Frontal cortex (tissue), 4 donors: ENCODE measurements around the gene MLN. TPM values are rescaled to one million over a fixed set of nuclear protein-coding genes. Genes with fewer than 3 reads are reported as not detected.
"Not testable (repeated sequence)": the region's sequence is repeated elsewhere in the genome, so short reads cannot be mapped to it uniquely, and the experiment has no call there.

ENCODE experiments used
- DNase-seq, 2 donors: peaks; one replicate each; pipeline ENCODE4 v3.0.0; 2012; ENCODE audit warnings: low spot score in 2 of 2
- FAIRE-seq: peaks from 2 replicates; lab custom pipeline; 2012; peaks lifted over from hg19 to GRCh38; lab: Jason Lieb, UNC
- total RNA-seq: library from RNA; depleted of rRNA; stranded (reverse); fragments of >200 nt; gene quantifications from one replicate; pipeline ENCODE4 v1.2.3, GENCODE V29; 2014
- donor health status: control.
- donor health status: control.
- donor health status: control.

Gene MLN
- total RNA-seq, 1 donor from 2014 or later: not detected

- FAIRE-seq (no peak), DNase-seq (no peak)
Observed at GRCh38 chr6:33836806-33837469, 33.1 kb upstream of the MLN start.

DNA sequence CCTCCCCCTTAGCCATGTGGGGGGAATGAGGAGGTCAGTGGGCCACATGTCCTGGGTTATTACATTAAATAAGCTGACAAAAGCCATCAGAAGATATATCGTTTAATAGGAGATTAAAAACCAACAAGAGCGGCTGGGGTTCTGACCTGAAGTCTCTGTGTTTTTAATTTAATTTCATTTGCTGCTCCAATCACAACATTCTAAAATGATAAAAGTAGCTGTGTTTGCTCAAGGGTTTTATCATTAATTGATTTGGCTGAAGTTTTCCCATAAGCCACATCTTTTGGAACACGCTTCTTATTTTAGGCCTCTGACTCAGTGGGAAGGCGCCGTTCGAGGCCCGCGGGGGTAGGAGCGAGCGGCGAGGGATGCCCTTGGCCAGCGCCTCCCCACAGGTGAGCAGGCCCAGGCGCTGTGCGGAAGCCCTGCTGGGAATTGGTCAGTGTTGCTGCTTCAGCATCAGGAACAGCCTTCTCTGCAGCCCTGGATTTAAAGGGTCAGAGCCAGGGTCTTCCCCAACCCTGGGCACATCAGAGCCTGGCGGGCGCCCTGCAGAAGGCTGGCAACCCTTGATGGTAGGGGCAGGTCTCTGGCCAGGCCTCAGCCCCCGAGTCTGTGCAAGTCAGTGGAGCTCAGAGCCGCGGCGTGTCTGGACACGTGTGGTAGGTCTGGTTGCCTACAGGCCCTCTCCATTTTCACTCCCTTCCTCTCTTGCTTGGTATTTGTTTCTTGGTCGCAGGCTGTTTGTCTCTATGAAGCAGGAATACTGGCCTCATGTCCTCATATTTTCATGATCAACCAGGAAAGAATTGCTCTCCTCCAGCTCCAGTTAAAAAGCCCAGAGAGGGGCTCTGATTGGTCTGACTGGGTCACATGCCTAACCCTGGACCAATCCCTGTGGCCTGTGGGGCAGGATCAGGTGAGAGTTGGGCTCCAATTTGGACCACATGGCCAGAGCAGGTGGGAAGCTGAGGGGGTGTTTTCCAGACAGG is 30.9 kb upstream of the MLN start:
- FAIRE-seq (no peak), DNase-seq (no peak)

GRCh38 chr6:33833599-33833998 is 29.8 kb upstream of the MLN start:
- FAIRE-seq (no peak), DNase-seq (no peak)

GRCh38 chr6:33832831-33833230 is 29.0 kb upstream of the MLN start:
- FAIRE-seq, DNase-seq: not testable (repeated sequence)

- not testable (repeated sequence) for DNase-seq, FAIRE-seq
Observed at GRCh38 chr6:33831725-33832124, 27.9 kb upstream of the MLN start.

DNA sequence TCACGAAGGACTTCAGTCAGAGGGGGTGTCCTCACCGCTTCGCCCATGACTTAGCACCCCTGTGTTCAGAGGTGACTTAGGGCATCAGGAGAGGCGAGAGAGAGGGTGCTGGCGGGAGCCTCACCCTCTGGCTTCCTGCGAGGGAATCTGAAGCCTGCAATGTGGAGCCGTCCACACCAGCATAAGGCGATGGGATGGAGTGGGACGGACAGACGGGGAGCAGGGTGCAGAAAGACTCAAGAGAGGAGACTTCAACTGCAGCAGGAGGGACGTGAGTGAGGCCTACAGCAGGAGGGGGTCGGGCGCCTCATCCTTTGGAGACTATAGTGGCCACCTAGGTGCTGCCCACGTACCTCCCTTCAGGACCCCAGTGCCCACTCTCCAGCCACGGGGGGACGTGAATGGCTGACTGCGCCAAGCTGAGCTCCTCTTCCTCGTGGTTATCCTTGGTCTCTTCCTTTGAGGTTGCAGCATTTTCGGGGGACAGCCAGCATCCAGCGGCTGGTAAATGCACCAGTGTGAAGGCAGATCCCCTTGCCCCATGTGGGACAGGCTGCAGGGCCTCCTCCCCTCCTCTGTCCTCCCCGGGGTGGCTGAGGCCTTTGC is 26.9 kb upstream of the MLN start:
- FAIRE-seq: no peak
- DNase-seq: no peak

DNA sequence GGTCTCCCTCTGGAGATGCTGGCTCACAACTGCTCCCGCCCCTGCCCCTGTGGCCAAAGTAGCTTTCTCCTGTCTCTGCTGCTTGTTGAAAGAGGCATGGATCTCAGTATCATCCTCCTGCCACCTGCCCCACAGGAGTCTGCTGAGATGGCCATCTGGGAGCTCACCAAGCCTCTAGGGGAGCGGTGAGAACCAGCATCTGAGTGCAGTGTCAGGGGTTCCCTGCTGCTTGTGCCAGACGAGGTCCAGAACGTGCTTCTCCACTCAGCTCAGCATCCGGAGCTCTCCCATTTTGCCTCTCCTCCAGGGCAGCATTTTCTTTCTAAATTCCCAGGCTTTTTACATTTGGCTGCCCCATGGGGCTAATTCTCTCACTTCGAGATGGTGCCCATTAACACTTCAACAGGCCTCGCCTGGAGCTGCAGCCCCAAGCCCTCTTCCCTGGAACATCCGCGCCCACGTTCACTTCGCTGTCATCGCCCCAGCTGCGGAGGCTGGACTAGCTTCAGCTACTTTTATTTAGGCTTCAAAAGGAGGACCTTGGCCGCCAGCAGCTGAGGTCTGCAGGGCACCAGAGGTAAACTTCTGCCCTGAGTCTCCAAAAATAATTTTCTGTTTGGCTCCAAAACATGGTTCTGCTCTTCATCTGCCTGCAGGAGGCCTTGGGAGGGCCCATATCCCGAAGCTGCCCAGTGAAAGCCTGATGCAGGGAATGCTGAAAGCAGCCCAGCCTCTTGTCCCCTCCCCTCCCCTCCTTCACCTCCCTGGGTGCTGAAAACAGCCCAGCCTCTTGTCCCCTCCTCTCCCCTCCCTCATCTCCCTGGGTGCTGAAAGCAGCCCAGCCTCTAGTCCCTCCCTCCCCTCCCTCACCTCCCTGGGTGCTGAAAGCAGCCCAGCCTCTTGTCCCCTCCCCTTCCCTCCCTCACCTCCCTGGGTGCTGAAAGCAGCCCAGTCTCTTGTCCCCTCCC is 25.2 kb upstream of the MLN start:
- DNase-seq (no peak), FAIRE-seq (no peak)

DNA sequence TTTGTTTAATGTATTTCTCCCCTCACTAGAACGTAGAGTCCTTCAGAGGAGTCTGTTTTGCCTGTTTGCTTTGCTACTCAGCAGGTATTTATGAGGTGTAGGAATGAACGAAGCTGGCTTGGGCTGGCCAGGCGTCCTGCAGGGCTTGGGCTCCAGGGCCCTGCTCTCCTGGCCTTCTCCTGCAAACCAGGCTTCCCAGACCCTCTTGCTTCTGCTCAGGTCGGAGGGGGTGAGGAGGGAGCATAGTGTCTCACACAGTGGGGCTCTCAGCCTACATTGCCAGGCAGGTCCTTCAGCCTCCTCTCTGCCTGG is 24.6 kb upstream of the MLN start:
- no peak for FAIRE-seq

DNA sequence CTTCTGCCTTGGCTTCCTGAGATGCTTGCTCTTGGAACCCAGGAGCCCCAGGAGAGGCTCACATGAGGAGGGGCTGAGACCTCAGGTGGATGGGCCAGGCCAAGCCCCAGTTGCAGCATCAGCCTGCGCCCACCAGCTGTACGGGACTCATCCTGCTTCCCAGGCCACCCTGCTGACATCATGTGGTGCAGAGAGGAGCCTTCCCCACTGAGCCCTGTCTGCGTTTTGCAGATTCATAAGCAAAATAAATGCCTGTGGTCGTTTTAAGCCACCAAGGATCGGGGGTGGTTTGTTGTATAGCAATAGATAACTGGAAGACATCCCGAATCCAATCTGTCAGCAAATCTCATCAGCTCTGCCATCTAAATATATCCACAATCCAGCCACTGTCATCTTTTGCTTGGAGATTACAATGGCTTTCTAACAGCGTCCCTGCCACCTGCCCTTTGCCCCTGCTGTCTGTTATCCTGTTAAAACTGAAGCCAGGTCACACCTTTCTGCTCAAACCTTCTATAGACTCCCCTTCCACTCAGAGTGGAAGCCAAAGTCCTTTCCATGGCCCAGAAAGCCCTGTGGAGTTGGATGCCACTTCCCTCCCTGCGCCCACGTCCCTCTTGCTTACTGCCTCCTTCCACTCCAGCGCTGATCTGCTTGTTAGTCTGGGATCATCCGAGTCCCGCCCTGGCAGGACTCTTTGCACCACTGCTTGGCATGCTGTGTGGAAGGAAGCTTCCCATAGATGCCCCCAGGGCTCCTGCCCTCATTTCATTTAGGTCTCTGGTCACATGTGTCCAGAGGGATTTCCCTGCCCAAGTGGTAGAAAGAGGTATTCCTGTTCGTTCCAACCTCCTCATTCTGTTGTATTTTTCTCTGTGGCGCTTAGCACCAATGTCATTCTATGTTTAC is 24.0 kb upstream of the MLN start:
- FAIRE-seq (no peak), DNase-seq (no peak)

More for the DNA sequence above, 24.6 kb upstream of the MLN start:
- DNase-seq: no peak

DNA sequence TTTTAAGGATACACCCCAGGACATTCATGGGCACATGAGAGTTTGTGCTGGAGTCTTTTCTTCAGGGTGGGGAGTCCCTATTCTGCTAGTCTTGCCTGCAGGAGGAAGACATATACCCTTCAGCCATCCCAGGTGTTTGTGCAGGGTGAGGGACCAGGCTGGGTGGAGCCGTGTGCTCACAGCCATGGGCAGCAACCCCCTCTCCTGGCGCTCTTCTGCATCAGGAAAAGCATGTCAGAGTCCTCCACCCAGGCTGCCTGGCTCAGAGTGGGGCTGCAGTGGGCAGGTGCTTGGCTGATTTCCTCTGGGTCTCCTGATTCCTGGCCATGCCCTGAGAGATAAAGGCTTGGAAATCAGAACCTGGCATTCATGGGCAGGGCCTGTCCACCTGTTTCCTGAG is 22.7 kb upstream of the MLN start:
- DNase-seq (no peak), FAIRE-seq (no peak)

GRCh38 chr6:33824461-33825154 is 20.8 kb upstream of the MLN start:
- FAIRE-seq (no peak), DNase-seq (no peak)

- FAIRE-seq (no peak), DNase-seq (no peak)
Observed at GRCh38 chr6:33823806-33824205, 20.0 kb upstream of the MLN start.

DNA sequence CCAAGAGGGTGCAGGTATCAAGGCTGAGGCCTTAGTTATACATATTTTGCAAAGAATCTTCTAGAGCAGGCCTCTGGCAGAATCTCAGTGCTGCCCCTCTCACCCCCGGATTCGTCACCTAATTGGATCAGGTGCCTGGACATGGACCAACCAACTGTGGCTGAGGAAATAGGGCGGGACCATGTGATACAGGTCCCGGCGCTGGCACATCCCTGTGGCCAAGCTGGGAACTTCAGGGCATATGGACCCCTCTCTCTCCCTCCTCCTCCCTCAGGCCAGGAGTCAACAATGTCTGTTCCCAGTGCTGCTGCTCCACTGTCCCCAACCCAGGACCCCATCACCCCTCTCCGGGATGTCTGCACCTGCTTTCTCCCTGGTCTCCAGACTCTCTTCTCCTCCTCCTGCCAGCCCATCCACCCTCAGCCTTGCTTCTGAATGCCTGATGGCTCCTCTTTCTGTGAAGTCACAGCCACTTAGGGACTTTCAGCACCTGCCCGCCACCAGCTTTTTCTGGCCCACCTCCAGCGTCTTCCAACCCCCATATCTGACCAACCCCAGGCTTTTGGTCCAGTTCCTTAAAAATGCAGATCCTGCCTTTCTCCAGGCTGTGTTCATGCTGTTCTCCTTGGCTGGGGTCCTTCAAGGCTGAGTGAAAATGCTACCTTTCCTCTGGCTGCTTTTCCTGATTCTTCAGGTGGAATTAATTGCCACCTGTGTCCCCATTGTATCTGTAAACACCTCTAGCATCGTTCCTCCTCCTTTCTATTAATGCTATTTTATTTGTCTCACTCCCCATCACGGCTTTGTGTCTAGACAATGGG is 19.0 kb upstream of the MLN start:
- FAIRE-seq (no peak), DNase-seq (no peak)

DNA sequence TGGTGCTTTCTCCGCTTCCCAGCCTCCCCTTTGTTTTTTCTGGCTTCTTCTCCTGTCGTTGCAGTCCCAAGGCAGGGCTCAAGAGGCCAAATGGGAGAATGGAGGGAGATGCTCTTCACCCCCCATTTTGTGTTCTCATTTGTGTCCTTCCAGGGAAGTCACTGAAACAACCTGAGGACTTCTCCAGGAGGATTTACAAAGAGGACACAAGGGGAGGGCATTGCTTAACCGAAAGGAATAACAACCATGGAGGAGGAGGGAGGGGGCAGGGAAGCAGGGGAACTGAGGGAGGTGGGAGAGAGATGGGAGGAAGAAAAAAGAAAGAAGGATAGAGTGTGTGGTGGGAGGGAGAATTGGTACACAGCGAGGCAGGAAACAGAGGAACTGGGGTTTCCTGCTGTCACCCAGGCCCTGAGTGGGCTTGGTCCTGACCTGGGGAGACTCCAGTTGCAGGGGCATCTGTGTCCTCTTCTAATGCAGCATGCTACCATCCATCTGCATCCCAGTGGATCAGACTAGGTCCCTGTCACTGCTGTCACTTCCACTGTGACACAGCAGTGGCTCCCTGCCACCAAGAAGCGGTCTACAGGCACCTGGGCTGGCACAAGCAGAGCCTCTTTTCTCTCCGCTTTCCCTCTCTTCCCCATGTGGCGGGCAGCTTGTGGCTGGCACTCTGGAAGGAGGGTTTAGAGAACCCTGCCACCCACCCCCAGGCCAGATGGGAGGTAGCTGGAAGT is 17.1 kb upstream of the MLN start:
- DNase-seq: no peak
- no peak for FAIRE-seq

- DNase-seq (no peak), FAIRE-seq (no peak)
Observed at GRCh38 chr6:33820243-33820642, 16.4 kb upstream of the MLN start.

DNA sequence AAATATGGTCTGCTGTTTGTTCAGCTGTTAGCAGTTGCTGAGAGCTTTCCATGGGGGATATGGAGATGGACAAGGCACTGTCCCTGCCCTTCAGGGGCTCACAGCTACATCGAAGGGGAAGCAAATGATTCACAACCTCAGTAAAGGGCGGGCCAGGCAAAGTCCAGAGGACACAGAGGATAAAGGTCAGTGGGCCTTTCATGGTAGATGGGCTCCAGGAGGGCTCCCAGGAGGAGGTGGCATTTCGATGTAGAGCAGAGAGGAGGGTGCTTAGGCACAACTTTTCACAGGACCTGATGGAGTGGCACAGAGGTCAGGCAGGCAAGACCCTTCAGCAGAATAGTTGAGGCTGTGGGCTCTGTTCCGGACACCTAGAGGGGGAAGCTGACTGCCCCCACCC is 15.2 kb upstream of the MLN start:
- DNase-seq (no peak), FAIRE-seq (no peak)

DNA sequence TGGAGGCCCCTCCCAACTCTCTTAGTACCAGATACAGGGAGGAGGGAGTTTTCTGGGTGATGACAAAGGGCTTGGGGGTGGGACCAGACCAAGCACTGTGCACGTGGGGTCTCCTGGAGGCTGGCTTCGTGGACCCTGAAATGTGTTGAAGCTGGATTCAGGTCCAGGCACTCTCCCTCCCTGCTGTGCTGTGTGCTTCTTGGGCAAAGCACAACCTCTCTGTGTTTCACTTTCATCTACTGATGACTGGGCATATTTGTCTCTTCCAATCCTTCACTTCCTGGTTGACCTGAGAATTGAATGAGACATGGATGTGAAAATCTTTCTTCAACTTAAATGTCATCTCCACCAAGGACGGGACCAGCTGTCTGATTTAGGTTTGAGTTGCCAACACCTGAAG is 14.5 kb upstream of the MLN start:
- FAIRE-seq (no peak), DNase-seq (no peak)
